ENCODE measurements around the gene IHH. TPM values are rescaled to one million over a fixed set of nuclear protein-coding genes. Genes with fewer than 3 reads are reported as not detected.

IHH gene
- total RNA-seq, 2 experiments from 2014 or later, result not detected

DNA sequence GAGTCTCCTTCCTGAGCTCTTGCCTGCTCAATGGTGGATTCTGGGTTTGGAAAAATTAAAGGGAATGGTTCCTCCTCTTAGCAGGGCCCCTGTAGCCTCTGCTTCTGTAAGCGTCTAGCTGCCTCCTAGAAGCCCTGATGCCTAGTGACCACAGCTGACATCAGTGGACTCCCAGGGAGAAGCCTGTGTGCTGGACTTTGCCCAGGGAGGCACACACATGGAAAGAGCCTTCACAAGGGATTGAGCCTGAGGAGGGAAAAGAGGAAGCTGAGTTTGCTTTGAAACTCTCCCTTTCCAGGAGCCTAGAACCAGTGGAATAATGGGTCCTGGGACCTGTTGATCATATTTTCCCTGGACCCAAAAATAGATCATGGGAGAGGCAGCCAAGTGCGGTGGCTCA is 18.0 kb downstream of the IHH start:
- intact Hi-C loops (cut with micrococcal nuclease), result no loop called here
- H3K27me3 Mint-ChIP-seq, result peaks cover 61% of the 10 kb centered on the region
- CTCF ChIA-PET, result interaction anchor here (0.7 to 3.9 kb wide), 14 partner anchors 13 to 145 kb away, joined by 3 to 29 read pairs (median 4); no protein-coding TSS in a partner anchor
- no peak for TF ChIP-seq CTCF (IDR thresholded peaks at IDR 0.05)
- POLR2A ChIA-PET, result interaction anchor here (0.7 to 0.8 kb wide), 2 partner anchors 19 to 163 kb away, joined by 3 read pairs; no protein-coding TSS in a partner anchor
- no peak overlapping the region for H3K27ac Mint-ChIP-seq
- H3K9me3 Mint-ChIP-seq, result no peaks in the 10 kb centered on the region
- DNase-seq, result no peak
- no peak for ATAC-seq
- peaks cover 6% of the 10 kb centered on the region for H3K4me1 Mint-ChIP-seq (ENCODE audit: low read depth)
- H3K4me3 Mint-ChIP-seq, result no peak overlapping the region
- H3K36me3 Mint-ChIP-seq (ENCODE audit: low read depth), result no peaks in the 10 kb centered on the region

- TF ChIP-seq CTCF (IDR thresholded peaks at IDR 0.05), result no peak
- Mint-ChIP-seq H3K4me3 (no peak overlapping the region), H3K9me3 (no peaks in the 10 kb centered on the region), H3K36me3 (ENCODE audit: low read depth) (no peaks in the 10 kb centered on the region), H3K4me1 (ENCODE audit: low read depth) (peaks cover 6% of the 10 kb centered on the region), H3K27ac (no peak overlapping the region), H3K27me3 (peaks cover 63% of the 10 kb centered on the region)
- intact Hi-C loops (cut with micrococcal nuclease), result no loop called here
- DNase-seq, result no peak
- ChIA-PET CTCF (interaction anchor here (0.7 to 3.9 kb wide), 11 partner anchors 12 to 144 kb away, joined by 3 to 29 read pairs (median 4); no protein-coding TSS in a partner anchor), POLR2A (interaction anchor here (0.6 to 0.8 kb wide), 2 partner anchors 19 to 288 kb away, joined by 3 read pairs; no protein-coding TSS in a partner anchor)
- no peak for ATAC-seq
These were observed 18.6 kb downstream of the IHH start for GRCh38 chr2:219042157-219042556.

DNA sequence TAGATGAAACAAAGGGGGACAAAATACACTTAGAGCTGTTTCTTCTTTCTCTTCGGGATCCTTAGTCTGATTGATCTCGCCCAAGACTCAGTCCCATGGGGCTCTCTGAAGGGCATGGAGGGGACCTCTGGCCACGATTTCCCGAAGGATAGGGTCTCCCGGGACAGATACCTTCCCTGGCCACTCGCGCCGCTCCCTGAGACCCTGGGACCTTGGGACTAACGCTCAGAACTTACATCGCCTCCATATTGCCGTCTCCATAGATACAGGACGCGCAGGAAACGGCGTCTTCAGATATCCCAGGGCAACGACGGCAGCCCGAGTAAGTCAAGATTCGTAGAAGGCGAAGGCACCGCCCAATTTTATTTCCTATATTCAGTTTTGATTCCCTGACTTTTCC is 19.5 kb downstream of the IHH start, which contains the start of gene CFAP65:
Gene CFAP65 (minus strand): TSS at position 265 of the 400 bp plus-strand sequence. CDS start 2,468 bp downstream, outside the sequence.
- DNase-seq (peak; percentile 64), ATAC-seq (peak; percentile 60)
- Mint-ChIP-seq H3K36me3 (ENCODE audit: low read depth) (no peaks in the 10 kb centered on the region), H3K27ac (no peak within 1 kb of the TSS), H3K4me3 (peak within 1 kb of the TSS; percentile 46), H3K9me3 (no peaks in the 10 kb centered on the region), H3K4me1 (ENCODE audit: low read depth) (peaks cover 6% of the 10 kb centered on the region), H3K27me3 (peaks cover 58% of the 10 kb centered on the region)
- intact Hi-C loops (cut with micrococcal nuclease), result no loop called here
- POLR2A ChIA-PET, result no interaction called here
- no peak for TF ChIP-seq CTCF (IDR thresholded peaks at IDR 0.05)
- CTCF ChIA-PET, result interaction anchor here (1.0 to 3.9 kb wide), 6 partner anchors 11 to 113 kb away, joined by 3 to 29 read pairs (median 4); no protein-coding TSS in a partner anchor

- POLR2A ChIA-PET, result no interaction called here
- no peaks in the 10 kb centered on the region for H3K36me3 Mint-ChIP-seq (ENCODE audit: low read depth)
- peaks cover 45% of the 10 kb centered on the region for H3K27me3 Mint-ChIP-seq
- DNase-seq, result no peak
- no peak overlapping the region for H3K27ac Mint-ChIP-seq
- TF ChIP-seq CTCF (IDR thresholded peaks at IDR 0.05), result no peak
- CTCF ChIA-PET, result interaction anchor here (1.0 to 2.7 kb wide), 4 partner anchors 9 to 65 kb away, joined by 3 to 10 read pairs (median 6); no protein-coding TSS in a partner anchor
- peaks cover 6% of the 10 kb centered on the region for H3K4me1 Mint-ChIP-seq (ENCODE audit: low read depth)
- H3K9me3 Mint-ChIP-seq, result no peaks in the 10 kb centered on the region
- intact Hi-C loops (cut with micrococcal nuclease), result no loop called here
- no peak for ATAC-seq
- no peak overlapping the region for H3K4me3 Mint-ChIP-seq
These were observed 22.1 kb downstream of the IHH start for GRCh38 chr2:219038600-219038999.

GRCh38 chr2:219037783-219038499 is 22.8 kb downstream of the IHH start:
- H3K4me3 Mint-ChIP-seq, result no peak overlapping the region
- TF ChIP-seq CTCF (IDR thresholded peaks at IDR 0.05), result no peak
- no peak overlapping the region for H3K27ac Mint-ChIP-seq
- H3K4me1 Mint-ChIP-seq (ENCODE audit: low read depth), result peaks cover 6% of the 10 kb centered on the region
- CTCF ChIA-PET, result interaction anchor here (1.0 to 2.7 kb wide), 9 partner anchors 8 to 162 kb away, joined by 3 to 10 read pairs (median 4); no protein-coding TSS in a partner anchor
- H3K27me3 Mint-ChIP-seq, result peaks cover 44% of the 10 kb centered on the region
- H3K36me3 Mint-ChIP-seq (ENCODE audit: low read depth), result no peaks in the 10 kb centered on the region
- POLR2A ChIA-PET, result no interaction called here
- intact Hi-C loops (cut with micrococcal nuclease), result no loop called here
- ATAC-seq (no peak), DNase-seq (no peak)
- H3K9me3 Mint-ChIP-seq, result no peaks in the 10 kb centered on the region
